Measurements from ENCODE around the gene CTNNA1.
"Not testable (repeated sequence)": the region's sequence is repeated elsewhere in the genome, so short reads cannot be mapped to it uniquely, and the experiment has no call there.

CTNNA1 gene

DNA sequence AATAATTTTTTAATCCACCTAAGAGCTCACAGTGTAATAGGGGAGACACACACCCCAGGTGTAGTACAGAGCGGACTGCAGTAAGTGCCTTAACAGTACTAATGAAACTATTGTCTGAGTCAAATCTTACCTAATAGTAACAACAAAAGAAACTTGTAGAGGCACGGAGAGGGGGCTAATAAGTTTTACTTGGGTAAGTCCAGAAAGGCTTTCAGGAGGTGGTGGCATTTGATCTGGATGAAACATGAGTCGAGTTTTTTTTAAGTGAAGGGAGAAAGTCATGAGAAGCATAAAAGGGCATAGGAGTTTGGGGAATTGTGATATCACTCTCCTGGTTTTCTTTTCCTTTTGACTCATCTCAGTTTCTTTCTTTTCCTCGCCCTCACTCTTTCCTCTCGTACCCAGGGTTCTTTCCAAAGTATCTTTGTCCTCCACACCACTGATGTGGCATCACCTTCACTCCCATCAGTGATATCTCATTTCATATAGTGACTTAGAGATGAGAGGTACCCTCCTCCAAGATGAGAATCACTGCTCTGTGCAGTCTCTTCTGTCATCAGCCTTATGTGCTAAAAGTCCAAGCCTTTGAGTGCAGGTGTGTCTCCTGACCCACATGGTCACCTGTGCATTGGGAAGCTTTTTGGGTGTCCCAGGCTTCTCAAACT, 2.0 kb downstream of the CTNNA1 start:
- no peak for TF ChIP-seq POLR2A (IDR thresholded peaks at IDR 0.05; ENCODE audit: extremely low read depth, insufficient read length)
- TF ChIP-seq, protein P1, sequence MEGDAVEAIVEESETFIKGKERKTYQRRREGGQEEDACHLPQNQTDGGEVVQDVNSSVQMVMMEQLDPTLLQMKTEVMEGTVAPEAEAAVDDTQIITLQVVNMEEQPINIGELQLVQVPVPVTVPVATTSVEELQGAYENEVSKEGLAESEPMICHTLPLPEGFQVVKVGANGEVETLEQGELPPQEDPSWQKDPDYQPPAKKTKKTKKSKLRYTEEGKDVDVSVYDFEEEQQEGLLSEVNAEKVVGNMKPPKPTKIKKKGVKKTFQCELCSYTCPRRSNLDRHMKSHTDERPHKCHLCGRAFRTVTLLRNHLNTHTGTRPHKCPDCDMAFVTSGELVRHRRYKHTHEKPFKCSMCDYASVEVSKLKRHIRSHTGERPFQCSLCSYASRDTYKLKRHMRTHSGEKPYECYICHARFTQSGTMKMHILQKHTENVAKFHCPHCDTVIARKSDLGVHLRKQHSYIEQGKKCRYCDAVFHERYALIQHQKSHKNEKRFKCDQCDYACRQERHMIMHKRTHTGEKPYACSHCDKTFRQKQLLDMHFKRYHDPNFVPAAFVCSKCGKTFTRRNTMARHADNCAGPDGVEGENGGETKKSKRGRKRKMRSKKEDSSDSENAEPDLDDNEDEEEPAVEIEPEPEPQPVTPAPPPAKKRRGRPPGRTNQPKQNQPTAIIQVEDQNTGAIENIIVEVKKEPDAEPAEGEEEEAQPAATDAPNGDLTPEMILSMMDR (IDR thresholded peaks at IDR 0.05; ENCODE audit: low read depth, low read length), result no peak
- no peak for TF ChIP-seq MYC (IDR thresholded peaks at IDR 0.05; ENCODE audit: low read depth, low read length)
- TF ChIP-seq, protein P2, sequence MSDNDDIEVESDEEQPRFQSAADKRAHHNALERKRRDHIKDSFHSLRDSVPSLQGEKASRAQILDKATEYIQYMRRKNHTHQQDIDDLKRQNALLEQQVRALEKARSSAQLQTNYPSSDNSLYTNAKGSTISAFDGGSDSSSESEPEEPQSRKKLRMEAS (IDR thresholded peaks at IDR 0.05; ENCODE audit: low read depth, low read length), result no peak
- H3K4me3 ChIP-seq (ENCODE audit: low read depth, low read length), result no peak overlapping the region
- no peak for DNase-seq (ENCODE audit: low read depth)

DNA sequence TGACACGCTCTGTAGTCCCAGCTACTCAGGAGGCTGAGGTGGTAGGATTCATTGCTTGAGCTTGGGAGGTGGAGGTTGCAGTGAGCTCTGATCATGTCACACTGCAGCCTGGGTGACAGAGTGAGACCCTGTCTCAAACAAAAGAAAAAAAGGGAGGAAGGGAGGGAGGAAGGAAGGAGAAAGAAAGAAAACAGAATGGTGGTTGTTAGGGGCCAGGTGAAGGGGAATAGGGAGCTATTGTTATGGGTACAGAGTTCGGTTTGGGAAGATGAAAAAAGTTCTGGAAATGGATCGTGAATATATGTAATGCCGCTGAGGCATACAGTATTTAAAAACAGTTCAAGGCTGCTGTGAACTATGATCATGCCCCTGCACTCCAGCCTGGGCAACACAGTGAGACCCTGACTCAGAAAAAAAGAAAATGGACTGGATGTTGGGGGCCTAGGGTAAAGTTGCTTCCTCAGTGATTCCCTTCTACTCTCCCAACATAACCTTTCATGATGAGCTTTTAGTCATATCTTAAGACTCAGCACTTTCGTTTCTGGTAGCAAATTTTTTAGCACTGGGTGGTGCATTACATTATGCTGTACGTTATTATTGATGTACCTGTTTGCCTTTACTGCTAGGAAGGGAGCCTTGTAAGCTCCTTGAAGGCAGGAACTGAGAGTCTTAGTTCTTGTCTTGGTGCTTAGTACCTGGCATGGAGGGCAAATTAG, 4.0 kb downstream of the CTNNA1 start:
- no peak for DNase-seq (ENCODE audit: low read depth)
- TF ChIP-seq, protein P2 (IDR thresholded peaks at IDR 0.05; ENCODE audit: low read depth, low read length), result no peak
- TF ChIP-seq POLR2A (IDR thresholded peaks at IDR 0.05; ENCODE audit: extremely low read depth, insufficient read length) (no peak), MYC (IDR thresholded peaks at IDR 0.05; ENCODE audit: low read depth, low read length) (no peak)
- TF ChIP-seq, protein P1 (IDR thresholded peaks at IDR 0.05; ENCODE audit: low read depth, low read length), result no peak
- H3K4me3 ChIP-seq (ENCODE audit: low read depth, low read length), result no peak overlapping the region

DNA sequence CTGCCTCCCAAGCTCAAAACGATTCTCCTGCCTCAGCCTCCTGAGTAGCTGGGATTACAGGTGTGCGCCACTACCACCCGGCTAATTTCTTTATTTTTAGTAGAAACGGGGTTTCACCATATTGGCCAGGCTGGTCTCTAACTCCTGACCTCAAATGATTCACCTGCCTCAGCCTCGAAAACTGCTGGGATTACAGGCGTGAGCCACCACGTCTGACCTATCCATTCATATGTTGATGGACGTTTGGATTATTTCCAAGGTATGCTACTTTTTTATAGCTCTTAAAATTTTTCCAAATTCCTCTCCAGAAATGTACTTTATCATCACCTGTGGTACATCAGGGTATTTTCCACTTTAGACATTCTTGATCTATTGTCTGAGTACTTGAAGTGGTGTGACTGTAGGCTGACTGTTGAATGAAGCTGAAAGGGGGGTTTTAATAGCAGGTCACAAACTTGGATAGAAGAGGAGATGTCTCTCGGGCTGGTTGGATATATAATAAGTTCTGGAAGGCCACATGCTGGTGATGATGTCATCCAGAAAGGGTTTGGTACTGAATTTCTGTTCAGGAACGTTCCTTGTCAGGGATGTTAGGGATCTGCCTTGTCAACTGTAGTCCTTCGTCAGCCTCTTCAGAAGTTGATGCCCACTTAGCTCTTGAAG, 7.4 kb downstream of the CTNNA1 start:
- DNase-seq (ENCODE audit: low read depth), result no peak
- no peak overlapping the region for H3K4me3 ChIP-seq (ENCODE audit: low read depth, low read length)
- TF ChIP-seq MYC (IDR thresholded peaks at IDR 0.05; ENCODE audit: low read depth, low read length) (no peak), POLR2A (IDR thresholded peaks at IDR 0.05; ENCODE audit: extremely low read depth, insufficient read length) (no peak)
- TF ChIP-seq, protein P1 (IDR thresholded peaks at IDR 0.05; ENCODE audit: low read depth, low read length), result no peak
- TF ChIP-seq, protein P2 (IDR thresholded peaks at IDR 0.05; ENCODE audit: low read depth, low read length), result no peak

DNA sequence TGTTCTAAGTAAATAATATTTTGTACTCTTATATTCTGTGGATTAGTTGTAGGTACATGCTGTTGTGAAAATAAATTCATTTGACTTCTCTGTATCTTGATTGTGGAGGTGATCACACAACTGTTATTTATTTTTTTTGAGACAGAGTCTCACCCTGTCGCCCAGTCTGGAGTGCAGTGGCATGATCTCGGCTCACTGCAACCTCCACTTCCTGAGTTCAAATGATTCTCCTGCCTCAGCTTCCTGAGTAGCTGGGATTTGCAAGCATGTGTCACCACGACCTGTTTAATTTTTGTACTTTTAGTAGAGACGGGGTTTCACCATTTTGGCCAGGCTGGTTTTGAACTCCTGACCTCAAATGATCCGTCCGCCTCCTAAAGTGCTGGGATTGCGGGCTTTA, 7.9 kb downstream of the CTNNA1 start:
- not testable (repeated sequence) for DNase-seq (ENCODE audit: low read depth); H3K4me3 ChIP-seq (ENCODE audit: low read depth, low read length)

DNA sequence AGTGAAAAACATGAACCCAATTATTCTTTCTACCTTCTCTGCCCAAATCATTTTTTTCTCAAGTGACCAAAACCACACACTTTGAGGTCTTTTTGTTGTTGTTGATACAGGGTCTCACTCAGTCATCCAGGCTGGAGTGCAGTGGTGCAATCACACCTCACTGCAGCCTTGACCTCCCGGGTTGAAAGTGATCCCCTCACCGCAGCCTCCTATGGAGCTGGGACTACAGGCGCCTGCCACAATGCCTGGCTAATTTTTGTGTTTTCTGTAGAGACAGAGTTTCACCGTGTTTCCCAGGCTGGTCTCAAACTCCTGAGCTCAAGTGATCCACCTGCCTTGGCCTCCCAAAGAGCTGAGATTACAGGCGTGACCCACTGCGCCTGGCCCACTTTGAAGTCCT, 8.4 kb downstream of the CTNNA1 start:
- H3K4me3 ChIP-seq (ENCODE audit: low read depth, low read length); DNase-seq (ENCODE audit: low read depth): not testable (repeated sequence)

DNA sequence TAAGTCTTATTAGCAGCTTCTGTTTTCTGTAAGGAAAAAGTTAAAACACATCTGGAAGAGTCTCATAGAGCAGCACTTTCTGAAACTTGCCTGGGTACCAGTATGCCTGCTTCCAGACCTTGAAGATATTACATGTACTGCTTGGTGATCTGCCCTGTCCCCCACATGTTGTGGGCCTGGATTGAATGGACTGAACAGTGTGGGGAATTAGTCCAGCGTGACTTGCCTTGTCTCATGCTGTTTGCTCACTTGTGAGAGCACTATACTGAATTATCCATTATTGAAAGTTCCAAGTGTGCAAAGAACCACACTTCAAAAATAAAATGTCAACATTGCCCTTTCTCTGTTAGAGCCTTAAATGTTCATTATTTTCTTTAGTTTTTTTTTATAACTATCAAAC, 8.9 kb downstream of the CTNNA1 start:
- H3K4me3 ChIP-seq (ENCODE audit: low read depth, low read length), result no peak overlapping the region
- TF ChIP-seq, protein P1 (IDR thresholded peaks at IDR 0.05; ENCODE audit: low read depth, low read length), result no peak
- TF ChIP-seq MYC (IDR thresholded peaks at IDR 0.05; ENCODE audit: low read depth, low read length) (no peak), POLR2A (IDR thresholded peaks at IDR 0.05; ENCODE audit: extremely low read depth, insufficient read length) (no peak)
- TF ChIP-seq, protein P2 (IDR thresholded peaks at IDR 0.05; ENCODE audit: low read depth, low read length), result no peak

More for the DNA sequence above, 8.9 kb downstream of the CTNNA1 start:
- DNase-seq (ENCODE audit: low read depth), result no peak

All from NB4 (cell line).